ENCODE measurements around the gene NAGS.
"Not testable (repeated sequence)": the region's sequence is repeated elsewhere in the genome, so short reads cannot be mapped to it uniquely, and the experiment has no call there.

Gene NAGS

DNA sequence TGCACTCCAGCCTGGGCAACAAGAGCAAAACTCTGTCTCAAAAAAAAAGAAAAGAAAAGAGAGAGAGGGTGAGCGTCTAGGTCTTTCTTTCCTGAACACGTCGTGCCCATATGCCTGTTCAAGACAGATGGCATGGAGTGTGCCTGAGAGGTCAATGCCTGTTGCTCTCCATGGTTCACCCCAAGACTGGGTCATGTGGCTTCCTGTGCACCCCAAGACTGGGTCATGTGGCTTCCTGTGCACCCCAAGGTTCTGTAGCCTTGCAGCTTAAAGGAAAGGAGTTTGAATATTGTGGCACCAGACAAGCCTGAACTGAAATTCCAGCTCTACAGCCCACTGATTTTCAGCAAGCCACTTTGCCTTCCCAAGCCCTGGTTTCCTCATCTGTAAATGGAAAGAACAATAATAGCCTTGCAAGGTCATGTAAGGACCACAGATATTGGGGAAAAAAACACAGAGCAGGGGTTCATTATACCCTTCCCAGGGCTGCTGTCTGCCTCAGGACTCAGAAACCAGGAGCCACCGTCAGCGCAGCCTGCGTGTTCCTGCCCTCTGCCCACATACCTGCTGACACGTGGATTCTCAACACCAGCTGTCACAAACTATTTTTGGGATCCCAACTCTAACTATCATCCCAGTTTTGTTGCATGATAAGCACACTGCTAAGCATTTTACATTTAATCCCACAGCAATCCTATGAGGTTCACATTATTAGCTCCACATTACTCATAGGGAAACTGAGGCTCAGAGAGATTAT is 18.0 kb upstream of the NAGS start:
- Histone ChIP-seq H3K9me3 (ENCODE audit: insufficient read depth, low read depth, low read length) (no peaks in the 10 kb centered on the region), H3K27ac (ENCODE audit: low read depth, low read length) (no peak overlapping the region), H3K36me3 (ENCODE audit: insufficient read depth, low read length) (no peaks in the 10 kb centered on the region), H3K27me3 (ENCODE audit: insufficient read depth, low read length) (peaks cover 28% of the 10 kb centered on the region), H3K4me1 (ENCODE audit: insufficient read depth, low read length) (peaks cover 12% of the 10 kb centered on the region; the same call in 1 of the 2 replicates), H3K9ac (ENCODE audit: low read depth, low read length) (no peak overlapping the region), H3K4me3 (ENCODE audit: low read length) (no peak overlapping the region)
- 91% methylated on average over 7 of the region's 7 CpGs for WGBS

GRCh38 chr17:43987131-43988021 is 17.0 kb upstream of the NAGS start:
- H3K9me3 ChIP-seq (ENCODE audit: insufficient read depth, low read depth, low read length): no peaks in the 10 kb centered on the region
- peaks cover 23% of the 10 kb centered on the region for H3K27me3 ChIP-seq (ENCODE audit: insufficient read depth, low read length)
- H3K36me3 ChIP-seq (ENCODE audit: insufficient read depth, low read length): no peaks in the 10 kb centered on the region
- H3K4me3 ChIP-seq (ENCODE audit: low read length): no peak overlapping the region
- H3K9ac ChIP-seq (ENCODE audit: low read depth, low read length): 0 out of 2 replicates have a peak overlapping the region, but pooled peaks have one; percentile 30
- WGBS: 78% methylated on average over 12 of the region's 12 CpGs
- H3K27ac ChIP-seq (ENCODE audit: low read depth, low read length): no peak overlapping the region
- peaks cover 12% of the 10 kb centered on the region; the same call in 1 of the 2 replicates for H3K4me1 ChIP-seq (ENCODE audit: insufficient read depth, low read length)

DNA sequence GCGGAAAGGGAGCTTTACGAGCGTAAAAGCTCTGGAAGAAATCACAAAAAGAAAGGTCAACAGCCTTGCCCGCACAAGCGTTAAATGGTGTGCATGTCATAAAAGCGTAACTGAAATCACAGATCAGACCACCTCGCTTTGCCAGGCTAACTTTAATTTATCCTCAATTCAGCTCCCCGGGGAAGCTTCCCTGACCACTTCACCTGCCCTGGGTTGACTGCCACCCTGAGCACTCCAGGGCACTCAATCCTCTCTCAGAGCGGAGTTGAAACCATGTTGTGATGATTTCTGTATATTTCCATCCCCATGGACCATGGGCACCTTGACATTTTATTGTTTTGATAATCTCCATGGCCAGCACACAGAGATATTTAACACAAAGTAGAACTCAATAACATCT is 16.1 kb upstream of the NAGS start:
- no peaks in the 10 kb centered on the region for H3K36me3 ChIP-seq (ENCODE audit: insufficient read depth, low read length)
- peaks cover 12% of the 10 kb centered on the region; the same call in 1 of the 2 replicates for H3K4me1 ChIP-seq (ENCODE audit: insufficient read depth, low read length)
- no peak overlapping the region for H3K4me3 ChIP-seq (ENCODE audit: low read length)
- no peaks in the 10 kb centered on the region for H3K9me3 ChIP-seq (ENCODE audit: insufficient read depth, low read depth, low read length)
- WGBS: 93% methylated on average over 9 of the region's 9 CpGs
- H3K27me3 ChIP-seq (ENCODE audit: insufficient read depth, low read length): peaks cover 13% of the 10 kb centered on the region
- H3K9ac ChIP-seq (ENCODE audit: low read depth, low read length): no peak overlapping the region
- H3K27ac ChIP-seq (ENCODE audit: low read depth, low read length): no peak overlapping the region

DNA sequence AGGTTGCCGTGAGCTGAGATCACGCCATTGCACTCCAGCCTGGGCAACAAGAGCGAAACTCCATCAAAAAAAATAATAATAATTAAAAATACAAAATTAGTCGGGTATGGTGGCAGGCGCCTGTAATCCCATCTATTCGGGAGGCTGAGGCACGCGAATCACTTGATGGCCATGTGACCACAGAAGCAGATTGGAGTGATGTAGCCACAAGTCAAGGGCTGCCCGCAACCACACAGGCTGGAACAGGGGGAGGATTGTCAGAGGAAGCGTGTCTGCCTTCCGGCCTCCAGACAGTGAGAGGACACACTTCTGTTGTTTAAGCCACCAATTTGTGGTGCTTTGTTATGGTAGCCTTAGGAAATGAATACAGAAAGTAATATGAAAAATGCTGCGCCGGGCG is 11.8 kb upstream of the NAGS start:
- Histone ChIP-seq H3K9ac (ENCODE audit: low read depth, low read length) (no peak overlapping the region), H3K4me1 (ENCODE audit: insufficient read depth, low read length) (0 out of 2 replicates have a peak, but pooled peaks cover 4% of the 10 kb centered on the region), H3K9me3 (ENCODE audit: insufficient read depth, low read depth, low read length) (no peaks in the 10 kb centered on the region), H3K36me3 (ENCODE audit: insufficient read depth, low read length) (no peaks in the 10 kb centered on the region), H3K27me3 (ENCODE audit: insufficient read depth, low read length) (peaks cover 6% of the 10 kb centered on the region; the same call in 1 of the 2 replicates), H3K27ac (ENCODE audit: low read depth, low read length) (no peak overlapping the region), H3K4me3 (ENCODE audit: low read length) (no peak overlapping the region)
- WGBS: 94% methylated on average over 12 of the region's 14 CpGs

DNA sequence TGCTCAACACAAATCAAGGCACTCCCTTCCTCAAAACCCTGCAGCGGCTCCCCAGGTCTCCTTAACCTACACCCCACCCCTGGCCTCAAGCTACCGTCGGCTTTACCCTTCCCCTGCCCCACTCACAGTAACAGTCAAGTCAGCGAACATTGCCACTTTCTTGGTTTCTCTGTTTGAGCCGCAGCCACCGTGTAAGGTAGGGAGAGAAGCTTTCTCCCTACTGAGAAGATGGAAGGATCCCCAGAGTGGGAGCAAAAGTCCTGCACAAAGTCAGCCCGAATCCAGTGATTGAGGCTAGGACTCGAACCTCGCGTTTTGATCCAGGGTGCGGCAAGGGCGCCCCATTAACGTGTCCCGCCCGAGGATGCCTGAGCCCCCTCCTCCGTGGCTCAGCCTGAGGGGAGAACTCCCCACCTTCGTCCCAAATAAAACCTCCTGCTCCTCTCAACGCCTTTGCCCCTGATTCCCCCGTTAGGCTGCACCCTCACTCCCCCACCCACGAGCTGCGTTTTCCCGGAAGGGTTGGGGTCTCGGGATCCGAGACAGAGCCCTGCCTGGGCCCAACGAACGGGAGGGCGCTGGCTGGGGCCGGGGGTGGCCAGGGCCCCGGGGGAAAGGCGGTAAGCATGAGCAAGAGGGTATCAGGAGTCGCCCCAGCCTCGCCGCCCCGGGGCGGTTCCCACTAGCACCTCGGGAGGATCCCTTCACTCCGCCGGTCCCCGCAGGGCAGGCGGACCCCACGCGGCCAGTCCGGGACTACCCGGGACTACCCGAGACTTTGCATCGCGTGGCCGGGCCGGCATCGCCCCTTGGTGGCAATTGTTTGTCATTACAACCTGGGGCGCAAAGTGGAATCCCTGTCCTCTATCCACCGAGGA is 9.9 kb upstream of the NAGS start:
- Histone ChIP-seq H3K9ac (ENCODE audit: low read depth, low read length) (peak overlapping the region; percentile 57), H3K4me1 (ENCODE audit: insufficient read depth, low read length) (no peaks in the 10 kb centered on the region), H3K36me3 (ENCODE audit: insufficient read depth, low read length) (no peaks in the 10 kb centered on the region), H3K27ac (ENCODE audit: low read depth, low read length) (no peak overlapping the region), H3K4me3 (ENCODE audit: low read length) (peak overlapping the region; percentile 51), H3K27me3 (ENCODE audit: insufficient read depth, low read length) (peaks cover 6% of the 10 kb centered on the region; the same call in 1 of the 2 replicates), H3K9me3 (ENCODE audit: insufficient read depth, low read depth, low read length) (no peaks in the 10 kb centered on the region)
- 18% methylated on average over 52 of the region's 52 CpGs for WGBS

GRCh38 chr17:43995150-43995471 is 9.3 kb upstream of the NAGS start:
- H3K9me3 ChIP-seq (ENCODE audit: insufficient read depth, low read depth, low read length): no peaks in the 10 kb centered on the region
- WGBS: 36% methylated on average over 11 of the region's 12 CpGs
- H3K36me3 ChIP-seq (ENCODE audit: insufficient read depth, low read length): no peaks in the 10 kb centered on the region
- no peaks in the 10 kb centered on the region for H3K4me1 ChIP-seq (ENCODE audit: insufficient read depth, low read length)
- H3K27ac ChIP-seq (ENCODE audit: low read depth, low read length): no peak overlapping the region
- H3K4me3 ChIP-seq (ENCODE audit: low read length): peak overlapping the region; percentile 51; the same call in 1 of the 2 replicates
- peaks cover 6% of the 10 kb centered on the region; the same call in 1 of the 2 replicates for H3K27me3 ChIP-seq (ENCODE audit: insufficient read depth, low read length)
- H3K9ac ChIP-seq (ENCODE audit: low read depth, low read length): no peak overlapping the region

DNA sequence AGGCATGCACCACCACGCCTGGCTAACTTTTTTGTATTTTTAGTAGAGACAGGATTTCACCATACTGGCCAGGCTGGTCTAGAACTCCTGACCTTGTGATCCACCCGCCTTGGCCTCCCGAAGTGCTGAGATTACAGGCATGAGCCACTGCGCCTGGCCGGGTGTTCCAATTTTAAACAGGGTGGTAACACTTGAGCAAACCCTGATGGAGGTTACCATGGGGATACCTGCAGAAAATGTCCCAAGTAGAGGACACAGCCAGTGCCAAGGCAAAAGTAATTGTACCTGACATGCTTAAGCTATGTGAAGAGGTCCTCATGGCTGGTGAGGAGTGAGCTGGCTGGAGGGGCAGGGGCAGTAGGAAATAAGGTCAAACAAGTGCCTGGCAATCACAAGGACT is 7.2 kb upstream of the NAGS start:
- H3K4me1 ChIP-seq (ENCODE audit: insufficient read depth, low read length); H3K9ac ChIP-seq (ENCODE audit: low read depth, low read length); H3K27me3 ChIP-seq (ENCODE audit: insufficient read depth, low read length); H3K4me3 ChIP-seq (ENCODE audit: low read length); H3K27ac ChIP-seq (ENCODE audit: low read depth, low read length); H3K36me3 ChIP-seq (ENCODE audit: insufficient read depth, low read length); H3K9me3 ChIP-seq (ENCODE audit: insufficient read depth, low read depth, low read length): not testable (repeated sequence)
- WGBS: 92% methylated on average over 5 of the region's 5 CpGs

- no peak overlapping the region for H3K9ac ChIP-seq (ENCODE audit: low read depth, low read length)
- H3K4me3 ChIP-seq (ENCODE audit: low read length): no peak overlapping the region
- H3K9me3 ChIP-seq (ENCODE audit: insufficient read depth, low read depth, low read length): no peaks in the 10 kb centered on the region
- peaks cover 7% of the 10 kb centered on the region; the same call in 1 of the 2 replicates for H3K27me3 ChIP-seq (ENCODE audit: insufficient read depth, low read length)
- H3K36me3 ChIP-seq (ENCODE audit: insufficient read depth, low read length): no peaks in the 10 kb centered on the region
- WGBS: 94% methylated on average over 3 of the region's 3 CpGs
- H3K4me1 ChIP-seq (ENCODE audit: insufficient read depth, low read length): no peaks in the 10 kb centered on the region
- no peak overlapping the region for H3K27ac ChIP-seq (ENCODE audit: low read depth, low read length)
Observed at GRCh38 chr17:43998552-43998951, 5.9 kb upstream of the NAGS start.

- Histone ChIP-seq H3K9ac (ENCODE audit: low read depth, low read length) (no peak overlapping the region), H3K4me3 (ENCODE audit: low read length) (no peak overlapping the region), H3K36me3 (ENCODE audit: insufficient read depth, low read length) (no peaks in the 10 kb centered on the region), H3K27me3 (ENCODE audit: insufficient read depth, low read length) (peaks cover 11% of the 10 kb centered on the region; the same call in 1 of the 2 replicates), H3K4me1 (ENCODE audit: insufficient read depth, low read length) (peaks cover 3% of the 10 kb centered on the region; the same call in 1 of the 2 replicates), H3K27ac (ENCODE audit: low read depth, low read length) (no peak overlapping the region), H3K9me3 (ENCODE audit: insufficient read depth, low read depth, low read length) (no peaks in the 10 kb centered on the region)
- 84% methylated on average over 4 of the region's 4 CpGs for WGBS
Observed at GRCh38 chr17:43999024-43999423, 5.4 kb upstream of the NAGS start.

- WGBS: 92% methylated on average over 12 of the region's 12 CpGs
- Histone ChIP-seq H3K4me3 (ENCODE audit: low read length) (no peak overlapping the region), H3K36me3 (ENCODE audit: insufficient read depth, low read length) (no peaks in the 10 kb centered on the region), H3K4me1 (ENCODE audit: insufficient read depth, low read length) (peaks cover 3% of the 10 kb centered on the region; the same call in 1 of the 2 replicates), H3K27ac (ENCODE audit: low read depth, low read length) (no peak overlapping the region), H3K9me3 (ENCODE audit: insufficient read depth, low read depth, low read length) (no peaks in the 10 kb centered on the region), H3K9ac (ENCODE audit: low read depth, low read length) (no peak overlapping the region), H3K27me3 (ENCODE audit: insufficient read depth, low read length) (peaks cover 18% of the 10 kb centered on the region)
Observed at GRCh38 chr17:44000141-44000860, 4.1 kb upstream of the NAGS start.

Data from HUES64 (cell line).